Panc1 (cell line): ENCODE measurements around the gene LCOR.

Source experiments
- CTCF ChIP-seq: fragments of 450-650 bp; IDR thresholded peaks from 2 replicates; pipeline ENCODE4 v1.5.1; 2017; ENCODE audit warnings: mild to moderate bottlenecking
- POLR2AphosphoS5 ChIP-seq: IDR thresholded peaks from 2 replicates; pipeline ENCODE4 v1.6.1; 2012; ENCODE audit warnings: mild to moderate bottlenecking, low read depth, low read length, moderate library complexity
- REST ChIP-seq, 2 experiments: IDR thresholded peaks; 2 replicates each; pipeline ENCODE4 v1.6.1; 2011 to 2012; ENCODE audit warnings: low read depth in 2 of 2, control low read depth in 1 of 2, low read length in 1 of 2, mild to moderate bottlenecking in 1 of 2, moderate library complexity in 1 of 2; ENCODE audit not compliant: insufficient read depth in 1 of 2
- SIN3A ChIP-seq: IDR thresholded peaks from 2 replicates; pipeline ENCODE4 v1.6.1; 2012; ENCODE audit warnings: low read depth, mild to moderate bottlenecking, low read length, moderate library complexity, borderline replicate concordance; ENCODE audit not compliant: insufficient read depth

GRCh38 chr10:96949039-96949683 lies 117.1 kb downstream of the LCOR start:
- TF ChIP-seq CTCF = no peak
- TF ChIP-seq SIN3A = no peak
- TF ChIP-seq POLR2AphosphoS5 = no peak
- TF ChIP-seq REST (IDR thresholded peaks at IDR 0.05; ENCODE audit: insufficient read depth in 1 of 2, low read depth in 2 of 2, low read length in 1 of 2) = no peak
